ENCODE measurements around the gene PPP2R2C. TPM values are rescaled to one million over a fixed set of nuclear protein-coding genes. Genes with fewer than 3 reads are reported as not detected.

PPP2R2C gene
- total RNA-seq, 2 experiments from 2014 or later = not detected

- no TSS peak for BruUV-seq (replicated peaks)
- CTCF ChIA-PET (ENCODE audit: unreplicated experiment) = no interaction called here
- intact Hi-C loops (cut with micrococcal nuclease; ENCODE audit: unreplicated experiment) = no loop called here
- peak overlapping the region; percentile 44 for H3K4me2 ChIP-seq (ENCODE audit: low read length)
- H3K4me3 ChIP-seq (ENCODE audit: low read depth, low read length, poor library complexity, severe bottlenecking) = no peak overlapping the region
- no peak overlapping the region for H2AFZ ChIP-seq (ENCODE audit: low read length)
- H3K9me2 ChIP-seq (ENCODE audit: insufficient read depth, low read length) = no peaks in the 10 kb centered on the region
- H3K79me2 ChIP-seq (ENCODE audit: insufficient read depth, low read depth, low read length) = no peaks in the 10 kb centered on the region
- DNase-seq (ENCODE audit: low spot score) = peak; percentile 38
- peaks cover 16% of the 10 kb centered on the region for H3K4me1 ChIP-seq (ENCODE audit: insufficient read depth, low read length, poor library complexity, severe bottlenecking)
- POLR2A ChIA-PET = no interaction called here
- H3K9me3 ChIP-seq (ENCODE audit: low read length) = no peaks in the 10 kb centered on the region
- H4K20me1 ChIP-seq (ENCODE audit: insufficient read depth, low read length) = no peaks in the 10 kb centered on the region; the same call in 1 of the 2 replicates
- H3K27ac ChIP-seq (ENCODE audit: low read depth, low read length, poor library complexity, severe bottlenecking) = no peak overlapping the region
- no peak for TF ChIP-seq EZH2phosphoT487 (IDR thresholded peaks at IDR 0.05; ENCODE audit: borderline replicate concordance, low read depth, low read length)
- TF ChIP-seq CTCF (conservative IDR thresholded peaks at IDR 0.05; ENCODE audit: low read length) = no peak
- no peaks in the 10 kb centered on the region for H3K36me3 ChIP-seq (ENCODE audit: insufficient read depth, low read length)
Measured at GRCh38 chr4:6338175-6338950, 134.1 kb downstream of the PPP2R2C start.

- H3K36me3 ChIP-seq (ENCODE audit: insufficient read depth, low read length) = no peaks in the 10 kb centered on the region
- H3K27ac ChIP-seq (ENCODE audit: low read depth, low read length, poor library complexity, severe bottlenecking) = no peak overlapping the region
- H3K4me2 ChIP-seq (ENCODE audit: low read length) = peak overlapping the region; percentile 44; the same call in 1 of the 2 replicates
- no peaks in the 10 kb centered on the region; the same call in 1 of the 2 replicates for H4K20me1 ChIP-seq (ENCODE audit: insufficient read depth, low read length)
- intact Hi-C loops (cut with micrococcal nuclease; ENCODE audit: unreplicated experiment) = no loop called here
- no peak for DNase-seq (ENCODE audit: low spot score)
- no peaks in the 10 kb centered on the region for H3K9me2 ChIP-seq (ENCODE audit: insufficient read depth, low read length)
- TF ChIP-seq CTCF (conservative IDR thresholded peaks at IDR 0.05; ENCODE audit: low read length) (no peak), EZH2phosphoT487 (IDR thresholded peaks at IDR 0.05; ENCODE audit: borderline replicate concordance, low read depth, low read length) (no peak)
- no peak overlapping the region for H3K4me3 ChIP-seq (ENCODE audit: low read depth, low read length, poor library complexity, severe bottlenecking)
- no TSS peak for BruUV-seq (replicated peaks)
- CTCF ChIA-PET (ENCODE audit: unreplicated experiment) = no interaction called here
- no peaks in the 10 kb centered on the region for H3K79me2 ChIP-seq (ENCODE audit: insufficient read depth, low read depth, low read length)
- no peaks in the 10 kb centered on the region for H3K9me3 ChIP-seq (ENCODE audit: low read length)
- POLR2A ChIA-PET = no interaction called here
- peaks cover 16% of the 10 kb centered on the region for H3K4me1 ChIP-seq (ENCODE audit: insufficient read depth, low read length, poor library complexity, severe bottlenecking)
- H2AFZ ChIP-seq (ENCODE audit: low read length) = no peak overlapping the region
Measured at GRCh38 chr4:6337331-6337935, 135.0 kb downstream of the PPP2R2C start.

GRCh38 chr4:6336166-6336565 is 136.2 kb downstream of the PPP2R2C start:
- H3K79me2 ChIP-seq (ENCODE audit: insufficient read depth, low read depth, low read length) = no peaks in the 10 kb centered on the region
- DNase-seq (ENCODE audit: low spot score) = no peak
- no peaks in the 10 kb centered on the region; the same call in 1 of the 2 replicates for H4K20me1 ChIP-seq (ENCODE audit: insufficient read depth, low read length)
- intact Hi-C loops (cut with micrococcal nuclease; ENCODE audit: unreplicated experiment) = no loop called here
- H3K9me3 ChIP-seq (ENCODE audit: low read length) = 0 out of 2 replicates have a peak, but pooled peaks cover 6% of the 10 kb centered on the region
- no peak overlapping the region for H2AFZ ChIP-seq (ENCODE audit: low read length)
- no peaks in the 10 kb centered on the region for H3K36me3 ChIP-seq (ENCODE audit: insufficient read depth, low read length)
- TF ChIP-seq EZH2phosphoT487 (IDR thresholded peaks at IDR 0.05; ENCODE audit: borderline replicate concordance, low read depth, low read length) = no peak
- TF ChIP-seq CTCF (conservative IDR thresholded peaks at IDR 0.05; ENCODE audit: low read length) = no peak
- BruUV-seq (replicated peaks) = no TSS peak
- CTCF ChIA-PET (ENCODE audit: unreplicated experiment) = no interaction called here
- no peak overlapping the region for H3K4me2 ChIP-seq (ENCODE audit: low read length)
- POLR2A ChIA-PET = interaction anchor here (0.6 kb wide), 1 partner anchor 135 kb away, joined by 3 read pairs; no protein-coding TSS in a partner anchor
- H3K9me2 ChIP-seq (ENCODE audit: insufficient read depth, low read length) = no peaks in the 10 kb centered on the region
- H3K27ac ChIP-seq (ENCODE audit: low read depth, low read length, poor library complexity, severe bottlenecking) = no peak overlapping the region
- H3K4me3 ChIP-seq (ENCODE audit: low read depth, low read length, poor library complexity, severe bottlenecking) = no peak overlapping the region
- H3K4me1 ChIP-seq (ENCODE audit: insufficient read depth, low read length, poor library complexity, severe bottlenecking) = peaks cover 16% of the 10 kb centered on the region

Measured in OCI-LY7 (cell line).